GM23248 (cell line): ENCODE measurements around the gene YJEFN3.

ENCODE experiments used
- EZH2 ChIP-seq: fragments of 200-600 bp; sonication (generic); IDR thresholded peaks from 2 replicates; pipeline ENCODE4 v1.6.1; 2018; ENCODE audit warnings: antibody characterized with exemption, mild to moderate bottlenecking; ENCODE audit not compliant: insufficient read depth, poor library complexity, severe bottlenecking
- EZH2phosphoT487 ChIP-seq: fragments of 200-600 bp; sonication (generic); IDR thresholded peaks from 2 replicates; pipeline ENCODE4 v1.6.1; 2018; ENCODE audit warnings: antibody characterized with exemption, moderate library complexity, mild to moderate bottlenecking, low read depth; ENCODE audit not compliant: insufficient read depth

DNA sequence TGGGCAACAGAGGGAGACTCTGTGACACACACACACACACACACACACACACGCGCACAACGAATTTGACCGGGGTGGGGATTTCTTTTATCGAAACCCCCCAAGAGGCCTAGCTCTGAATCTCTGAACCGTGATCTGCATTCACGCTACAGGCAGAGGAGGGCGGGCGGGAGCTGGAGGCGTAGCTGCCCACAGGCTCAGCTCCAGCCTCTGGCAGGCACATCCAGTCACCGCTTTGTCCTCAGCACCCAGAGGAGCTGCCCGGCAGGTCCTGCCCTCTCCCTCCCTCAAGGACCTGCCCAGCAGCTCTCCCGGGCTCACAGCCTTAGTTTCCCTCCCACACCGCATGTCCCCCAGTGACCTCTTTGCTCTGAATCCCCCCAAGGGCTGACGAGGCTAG is 29.3 kb downstream of the YJEFN3 start:
- TF ChIP-seq EZH2 (no peak), EZH2phosphoT487 (no peak)
